ENCODE results near the gene KLHL2. TPM values are rescaled to one million over a fixed set of nuclear protein-coding genes. Genes with fewer than 3 reads are reported as not detected.

The KLHL2 gene
- total RNA-seq, 1 experiment from 2014 or later, result 12.4 TPM

DNA sequence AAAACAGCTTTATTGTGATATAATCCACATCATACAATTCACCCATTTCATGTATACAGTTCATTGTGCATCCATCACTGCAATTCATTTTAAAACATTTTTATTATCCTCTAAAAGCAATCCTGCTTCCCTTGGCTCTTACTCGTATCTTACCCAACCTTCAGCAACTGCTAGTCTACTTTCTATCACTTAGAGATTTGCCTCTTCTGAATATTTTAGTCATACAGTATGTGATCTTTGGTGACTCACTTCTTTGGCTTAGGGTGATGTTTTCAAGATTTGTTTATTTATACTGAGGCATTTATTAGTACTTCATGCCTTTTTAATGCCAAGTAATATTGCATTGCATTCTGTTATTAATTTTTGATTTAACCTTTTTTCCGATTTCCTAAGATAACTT, 105.1 kb downstream of the KLHL2 start:
- Mint-ChIP-seq H3K36me3 (peaks cover 4% of the 10 kb centered on the region; the same call in 1 of the 2 replicates), H3K27me3 (ENCODE audit: low read depth) (no peaks in the 10 kb centered on the region; the same call in 1 of the 2 replicates), H3K4me3 (no peak overlapping the region), H3K4me1 (no peaks in the 10 kb centered on the region), H3K27ac (no peak overlapping the region), H3K9me3 (peaks cover 11% of the 10 kb centered on the region)
- DNase-seq (ENCODE audit: low spot score) (no peak), ATAC-seq (no peak)
- CTCF ChIA-PET, result interaction anchor here (1.8 kb wide), 1 partner anchor 181 kb away, joined by 5 read pairs; no protein-coding TSS in a partner anchor
- no peak for TF ChIP-seq NR1H2 (CRISPR knock-in tag; IDR thresholded peaks at IDR 0.05)
- TF ChIP-seq, protein P1, sequence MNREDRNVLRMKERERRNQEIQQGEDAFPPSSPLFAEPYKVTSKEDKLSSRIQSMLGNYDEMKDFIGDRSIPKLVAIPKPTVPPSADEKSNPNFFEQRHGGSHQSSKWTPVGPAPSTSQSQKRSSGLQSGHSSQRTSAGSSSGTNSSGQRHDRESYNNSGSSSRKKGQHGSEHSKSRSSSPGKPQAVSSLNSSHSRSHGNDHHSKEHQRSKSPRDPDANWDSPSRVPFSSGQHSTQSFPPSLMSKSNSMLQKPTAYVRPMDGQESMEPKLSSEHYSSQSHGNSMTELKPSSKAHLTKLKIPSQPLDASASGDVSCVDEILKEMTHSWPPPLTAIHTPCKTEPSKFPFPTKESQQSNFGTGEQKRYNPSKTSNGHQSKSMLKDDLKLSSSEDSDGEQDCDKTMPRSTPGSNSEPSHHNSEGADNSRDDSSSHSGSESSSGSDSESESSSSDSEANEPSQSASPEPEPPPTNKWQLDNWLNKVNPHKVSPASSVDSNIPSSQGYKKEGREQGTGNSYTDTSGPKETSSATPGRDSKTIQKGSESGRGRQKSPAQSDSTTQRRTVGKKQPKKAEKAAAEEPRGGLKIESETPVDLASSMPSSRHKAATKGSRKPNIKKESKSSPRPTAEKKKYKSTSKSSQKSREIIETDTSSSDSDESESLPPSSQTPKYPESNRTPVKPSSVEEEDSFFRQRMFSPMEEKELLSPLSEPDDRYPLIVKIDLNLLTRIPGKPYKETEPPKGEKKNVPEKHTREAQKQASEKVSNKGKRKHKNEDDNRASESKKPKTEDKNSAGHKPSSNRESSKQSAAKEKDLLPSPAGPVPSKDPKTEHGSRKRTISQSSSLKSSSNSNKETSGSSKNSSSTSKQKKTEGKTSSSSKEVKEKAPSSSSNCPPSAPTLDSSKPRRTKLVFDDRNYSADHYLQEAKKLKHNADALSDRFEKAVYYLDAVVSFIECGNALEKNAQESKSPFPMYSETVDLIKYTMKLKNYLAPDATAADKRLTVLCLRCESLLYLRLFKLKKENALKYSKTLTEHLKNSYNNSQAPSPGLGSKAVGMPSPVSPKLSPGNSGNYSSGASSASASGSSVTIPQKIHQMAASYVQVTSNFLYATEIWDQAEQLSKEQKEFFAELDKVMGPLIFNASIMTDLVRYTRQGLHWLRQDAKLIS (CRISPR knock-in tag; IDR thresholded peaks at IDR 0.05; ENCODE audit: borderline replicate concordance), result no peak
- TF ChIP-seq, protein P2, sequence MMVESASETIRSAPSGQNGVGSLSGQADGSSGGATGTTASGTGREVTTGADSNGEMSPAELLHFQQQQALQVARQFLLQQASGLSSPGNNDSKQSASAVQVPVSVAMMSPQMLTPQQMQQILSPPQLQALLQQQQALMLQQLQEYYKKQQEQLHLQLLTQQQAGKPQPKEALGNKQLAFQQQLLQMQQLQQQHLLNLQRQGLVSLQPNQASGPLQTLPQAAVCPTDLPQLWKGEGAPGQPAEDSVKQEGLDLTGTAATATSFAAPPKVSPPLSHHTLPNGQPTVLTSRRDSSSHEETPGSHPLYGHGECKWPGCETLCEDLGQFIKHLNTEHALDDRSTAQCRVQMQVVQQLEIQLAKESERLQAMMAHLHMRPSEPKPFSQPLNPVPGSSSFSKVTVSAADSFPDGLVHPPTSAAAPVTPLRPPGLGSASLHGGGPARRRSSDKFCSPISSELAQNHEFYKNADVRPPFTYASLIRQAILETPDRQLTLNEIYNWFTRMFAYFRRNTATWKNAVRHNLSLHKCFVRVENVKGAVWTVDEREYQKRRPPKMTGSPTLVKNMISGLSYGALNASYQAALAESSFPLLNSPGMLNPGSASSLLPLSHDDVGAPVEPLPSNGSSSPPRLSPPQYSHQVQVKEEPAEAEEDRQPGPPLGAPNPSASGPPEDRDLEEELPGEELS (CRISPR knock-in tag; IDR thresholded peaks at IDR 0.05), result no peak
- TF ChIP-seq, protein P3, sequence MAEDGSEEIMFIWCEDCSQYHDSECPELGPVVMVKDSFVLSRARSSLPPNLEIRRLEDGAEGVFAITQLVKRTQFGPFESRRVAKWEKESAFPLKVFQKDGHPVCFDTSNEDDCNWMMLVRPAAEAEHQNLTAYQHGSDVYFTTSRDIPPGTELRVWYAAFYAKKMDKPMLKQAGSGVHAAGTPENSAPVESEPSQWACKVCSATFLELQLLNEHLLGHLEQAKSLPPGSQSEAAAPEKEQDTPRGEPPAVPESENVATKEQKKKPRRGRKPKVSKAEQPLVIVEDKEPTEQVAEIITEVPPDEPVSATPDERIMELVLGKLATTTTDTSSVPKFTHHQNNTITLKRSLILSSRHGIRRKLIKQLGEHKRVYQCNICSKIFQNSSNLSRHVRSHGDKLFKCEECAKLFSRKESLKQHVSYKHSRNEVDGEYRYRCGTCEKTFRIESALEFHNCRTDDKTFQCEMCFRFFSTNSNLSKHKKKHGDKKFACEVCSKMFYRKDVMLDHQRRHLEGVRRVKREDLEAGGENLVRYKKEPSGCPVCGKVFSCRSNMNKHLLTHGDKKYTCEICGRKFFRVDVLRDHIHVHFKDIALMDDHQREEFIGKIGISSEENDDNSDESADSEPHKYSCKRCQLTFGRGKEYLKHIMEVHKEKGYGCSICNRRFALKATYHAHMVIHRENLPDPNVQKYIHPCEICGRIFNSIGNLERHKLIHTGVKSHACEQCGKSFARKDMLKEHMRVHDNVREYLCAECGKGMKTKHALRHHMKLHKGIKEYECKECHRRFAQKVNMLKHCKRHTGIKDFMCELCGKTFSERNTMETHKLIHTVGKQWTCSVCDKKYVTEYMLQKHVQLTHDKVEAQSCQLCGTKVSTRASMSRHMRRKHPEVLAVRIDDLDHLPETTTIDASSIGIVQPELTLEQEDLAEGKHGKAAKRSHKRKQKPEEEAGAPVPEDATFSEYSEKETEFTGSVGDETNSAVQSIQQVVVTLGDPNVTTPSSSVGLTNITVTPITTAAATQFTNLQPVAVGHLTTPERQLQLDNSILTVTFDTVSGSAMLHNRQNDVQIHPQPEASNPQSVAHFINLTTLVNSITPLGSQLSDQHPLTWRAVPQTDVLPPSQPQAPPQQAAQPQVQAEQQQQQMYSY (CRISPR knock-in tag; IDR thresholded peaks at IDR 0.05), result no peak
- TF ChIP-seq MYBL2 (CRISPR knock-in tag; IDR thresholded peaks at IDR 0.05), result no peak
- TF ChIP-seq, protein P4, sequence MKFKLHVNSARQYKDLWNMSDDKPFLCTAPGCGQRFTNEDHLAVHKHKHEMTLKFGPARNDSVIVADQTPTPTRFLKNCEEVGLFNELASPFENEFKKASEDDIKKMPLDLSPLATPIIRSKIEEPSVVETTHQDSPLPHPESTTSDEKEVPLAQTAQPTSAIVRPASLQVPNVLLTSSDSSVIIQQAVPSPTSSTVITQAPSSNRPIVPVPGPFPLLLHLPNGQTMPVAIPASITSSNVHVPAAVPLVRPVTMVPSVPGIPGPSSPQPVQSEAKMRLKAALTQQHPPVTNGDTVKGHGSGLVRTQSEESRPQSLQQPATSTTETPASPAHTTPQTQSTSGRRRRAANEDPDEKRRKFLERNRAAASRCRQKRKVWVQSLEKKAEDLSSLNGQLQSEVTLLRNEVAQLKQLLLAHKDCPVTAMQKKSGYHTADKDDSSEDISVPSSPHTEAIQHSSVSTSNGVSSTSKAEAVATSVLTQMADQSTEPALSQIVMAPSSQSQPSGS (CRISPR knock-in tag; IDR thresholded peaks at IDR 0.05; ENCODE audit: borderline replicate concordance, low read depth), result no peak
- TF ChIP-seq GRHL2 (CRISPR knock-in tag; IDR thresholded peaks at IDR 0.05; ENCODE audit: insufficient replicate concordance, severe bottlenecking), result no peak
- TF ChIP-seq ZNF263 (CRISPR knock-in tag; IDR thresholded peaks at IDR 0.05; ENCODE audit: low read depth), result no peak
- no peak for TF ChIP-seq FOXJ3 (CRISPR knock-in tag; IDR thresholded peaks at IDR 0.05; ENCODE audit: borderline replicate concordance)
- TF ChIP-seq, protein P5, sequence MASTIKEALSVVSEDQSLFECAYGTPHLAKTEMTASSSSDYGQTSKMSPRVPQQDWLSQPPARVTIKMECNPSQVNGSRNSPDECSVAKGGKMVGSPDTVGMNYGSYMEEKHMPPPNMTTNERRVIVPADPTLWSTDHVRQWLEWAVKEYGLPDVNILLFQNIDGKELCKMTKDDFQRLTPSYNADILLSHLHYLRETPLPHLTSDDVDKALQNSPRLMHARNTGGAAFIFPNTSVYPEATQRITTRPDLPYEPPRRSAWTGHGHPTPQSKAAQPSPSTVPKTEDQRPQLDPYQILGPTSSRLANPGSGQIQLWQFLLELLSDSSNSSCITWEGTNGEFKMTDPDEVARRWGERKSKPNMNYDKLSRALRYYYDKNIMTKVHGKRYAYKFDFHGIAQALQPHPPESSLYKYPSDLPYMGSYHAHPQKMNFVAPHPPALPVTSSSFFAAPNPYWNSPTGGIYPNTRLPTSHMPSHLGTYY (CRISPR knock-in tag; IDR thresholded peaks at IDR 0.05), result no peak
- TF ChIP-seq ZNF416 (CRISPR knock-in tag; IDR thresholded peaks at IDR 0.05), result no peak
- no peak for TF ChIP-seq NR3C1 (CRISPR knock-in tag; conservative IDR thresholded peaks at IDR 0.05; ENCODE audit: low read depth)
- TF ChIP-seq, protein P6, sequence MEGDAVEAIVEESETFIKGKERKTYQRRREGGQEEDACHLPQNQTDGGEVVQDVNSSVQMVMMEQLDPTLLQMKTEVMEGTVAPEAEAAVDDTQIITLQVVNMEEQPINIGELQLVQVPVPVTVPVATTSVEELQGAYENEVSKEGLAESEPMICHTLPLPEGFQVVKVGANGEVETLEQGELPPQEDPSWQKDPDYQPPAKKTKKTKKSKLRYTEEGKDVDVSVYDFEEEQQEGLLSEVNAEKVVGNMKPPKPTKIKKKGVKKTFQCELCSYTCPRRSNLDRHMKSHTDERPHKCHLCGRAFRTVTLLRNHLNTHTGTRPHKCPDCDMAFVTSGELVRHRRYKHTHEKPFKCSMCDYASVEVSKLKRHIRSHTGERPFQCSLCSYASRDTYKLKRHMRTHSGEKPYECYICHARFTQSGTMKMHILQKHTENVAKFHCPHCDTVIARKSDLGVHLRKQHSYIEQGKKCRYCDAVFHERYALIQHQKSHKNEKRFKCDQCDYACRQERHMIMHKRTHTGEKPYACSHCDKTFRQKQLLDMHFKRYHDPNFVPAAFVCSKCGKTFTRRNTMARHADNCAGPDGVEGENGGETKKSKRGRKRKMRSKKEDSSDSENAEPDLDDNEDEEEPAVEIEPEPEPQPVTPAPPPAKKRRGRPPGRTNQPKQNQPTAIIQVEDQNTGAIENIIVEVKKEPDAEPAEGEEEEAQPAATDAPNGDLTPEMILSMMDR (IDR thresholded peaks at IDR 0.05), result no peak
- TF ChIP-seq, protein P7, sequence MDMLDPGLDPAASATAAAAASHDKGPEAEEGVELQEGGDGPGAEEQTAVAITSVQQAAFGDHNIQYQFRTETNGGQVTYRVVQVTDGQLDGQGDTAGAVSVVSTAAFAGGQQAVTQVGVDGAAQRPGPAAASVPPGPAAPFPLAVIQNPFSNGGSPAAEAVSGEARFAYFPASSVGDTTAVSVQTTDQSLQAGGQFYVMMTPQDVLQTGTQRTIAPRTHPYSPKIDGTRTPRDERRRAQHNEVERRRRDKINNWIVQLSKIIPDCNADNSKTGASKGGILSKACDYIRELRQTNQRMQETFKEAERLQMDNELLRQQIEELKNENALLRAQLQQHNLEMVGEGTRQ (CRISPR knock-in tag; IDR thresholded peaks at IDR 0.05), result no peak
- no peak for TF ChIP-seq ATF1 (CRISPR knock-in tag; IDR thresholded peaks at IDR 0.05)
- no peak for TF ChIP-seq CREM (CRISPR knock-in tag; IDR thresholded peaks at IDR 0.05)
- TF ChIP-seq, protein P8, sequence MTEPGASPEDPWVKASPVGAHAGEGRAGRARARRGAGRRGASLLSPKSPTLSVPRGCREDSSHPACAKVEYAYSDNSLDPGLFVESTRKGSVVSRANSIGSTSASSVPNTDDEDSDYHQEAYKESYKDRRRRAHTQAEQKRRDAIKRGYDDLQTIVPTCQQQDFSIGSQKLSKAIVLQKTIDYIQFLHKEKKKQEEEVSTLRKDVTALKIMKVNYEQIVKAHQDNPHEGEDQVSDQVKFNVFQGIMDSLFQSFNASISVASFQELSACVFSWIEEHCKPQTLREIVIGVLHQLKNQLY (CRISPR knock-in tag; IDR thresholded peaks at IDR 0.05), result no peak
- POLR2A ChIA-PET, result no interaction called here

Data from WTC11 (cell line).